ENCODE results near the gene CADPS. TPM values are rescaled to one million over a fixed set of nuclear protein-coding genes. Genes with fewer than 3 reads are reported as not detected.

CADPS gene
- total and polyA plus RNA-seq, 2 of the 4 experiments (the other 2 are of a cell fraction): not detected

GRCh38 chr3:62367763-62368195 lies 507.4 kb downstream of the CADPS start:
- intact Hi-C loops (cut with micrococcal nuclease): no loop called here
- Histone ChIP-seq H3K9me1 (ENCODE audit: insufficient read depth, low read length) (no peaks in the 10 kb centered on the region), H2BK5ac (ENCODE audit: low read depth, low read length, poor library complexity, severe bottlenecking) (no peak overlapping the region), H4K5ac (ENCODE audit: low read depth, low read length) (no peak overlapping the region), H4K91ac (ENCODE audit: insufficient read depth, low read depth, low read length) (no peak overlapping the region), H3K4me3 (ENCODE audit: insufficient read depth, low read depth, low read length) (no peak overlapping the region), H3K4me1 (ENCODE audit: control insufficient read depth, insufficient read depth, low read length) (no peaks in the 10 kb centered on the region), H3K79me1 (ENCODE audit: low read depth in 1 of 2, low read length in 2 of 2) (no peaks in the 10 kb centered on the region), H2BK120ac (ENCODE audit: low read depth, low read length) (no peak overlapping the region), H2AK9ac (replicated peaks; ENCODE audit: low read depth, low read length, poor library complexity) (no peak overlapping the region), H3K4ac (ENCODE audit: low read depth, low read length) (no peak overlapping the region), H2BK20ac (ENCODE audit: low read depth, low read length) (no peak overlapping the region), H3K23ac (ENCODE audit: low read depth, low read length) (no peak overlapping the region), H4K20me1 (ENCODE audit: insufficient read depth, low read length) (no peaks in the 10 kb centered on the region; the same call in 1 of the 2 replicates), H3K56ac (ENCODE audit: extremely low read depth, insufficient read depth, low read length) (no peak overlapping the region), H3K18ac (ENCODE audit: low read depth, low read length) (no peak overlapping the region), H3K9me3 (ENCODE audit: control insufficient read depth, insufficient read depth, low read length) (peaks cover 5% of the 10 kb centered on the region; the same call in 1 of the 2 replicates), H3K9ac (ENCODE audit: low read depth, low read length) (no peak overlapping the region), H3K36me3 (ENCODE audit: control insufficient read depth, insufficient read depth, low read length) (no peaks in the 10 kb centered on the region), H2BK15ac (ENCODE audit: low read depth, low read length) (no peak overlapping the region), H3K4me2 (ENCODE audit: low read depth, low read length) (no peak overlapping the region), H3K14ac (replicated peaks; ENCODE audit: low read depth, low read length) (no peak overlapping the region), H3K27me3 (ENCODE audit: control insufficient read depth, insufficient read depth, low read length) (peaks cover 71% of the 10 kb centered on the region), H2AK5ac (ENCODE audit: low read depth, low read length) (no peak overlapping the region), H2AFZ (replicated peaks; ENCODE audit: low read length, poor library complexity) (peak overlapping the region; percentile 41), H3K27ac (ENCODE audit: insufficient read depth, low read length) (no peak overlapping the region), H4K8ac (ENCODE audit: low read depth in 2 of 2, low read length in 2 of 2) (no peak overlapping the region)
- ATAC-seq (ENCODE audit: low read depth) (no peak), DNase-seq (no peak)
- in situ Hi-C loops (cut with MboI; ENCODE audit: low sequenced_read_pairs): no loop called here
- POLR2A ChIA-PET (ENCODE audit: unreplicated experiment): no interaction called here
- TF ChIP-seq RFX5 (IDR thresholded peaks at IDR 0.05; ENCODE audit: low read depth, low read length) (no peak), MXI1 (IDR thresholded peaks at IDR 0.05; ENCODE audit: borderline replicate concordance, low read depth, low read length) (no peak), SMC3 (IDR thresholded peaks at IDR 0.05; ENCODE audit: low read depth, low read length) (no peak), FOS (IDR thresholded peaks at IDR 0.05; ENCODE audit: low read depth, low read length) (no peak), POLR2A (IDR thresholded peaks at IDR 0.05; ENCODE audit: low read depth, low read length) (no peak), CHD1 (IDR thresholded peaks at IDR 0.05; ENCODE audit: low read depth, low read length) (no peak), CEBPB (IDR thresholded peaks at IDR 0.05; ENCODE audit: low read depth, low read length) (no peak), NFE2L2 (IDR thresholded peaks at IDR 0.05; ENCODE audit: low read depth, low read length) (no peak), RCOR1 (IDR thresholded peaks at IDR 0.05; ENCODE audit: insufficient replicate concordance, low read length) (no peak)
- TF ChIP-seq, protein P1, sequence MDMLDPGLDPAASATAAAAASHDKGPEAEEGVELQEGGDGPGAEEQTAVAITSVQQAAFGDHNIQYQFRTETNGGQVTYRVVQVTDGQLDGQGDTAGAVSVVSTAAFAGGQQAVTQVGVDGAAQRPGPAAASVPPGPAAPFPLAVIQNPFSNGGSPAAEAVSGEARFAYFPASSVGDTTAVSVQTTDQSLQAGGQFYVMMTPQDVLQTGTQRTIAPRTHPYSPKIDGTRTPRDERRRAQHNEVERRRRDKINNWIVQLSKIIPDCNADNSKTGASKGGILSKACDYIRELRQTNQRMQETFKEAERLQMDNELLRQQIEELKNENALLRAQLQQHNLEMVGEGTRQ (IDR thresholded peaks at IDR 0.05; ENCODE audit: low read depth, low read length): no peak
- 0% methylated on average over 6 of the region's 25 CpGs; no CpG with 5 or more reads in 1 of the 2 experiments for whole genome bisulfite sequencing, 2 experiments (ENCODE audit: extremely low coverage in 2 of 2, insufficient read length in 1 of 2)
- no TSS peak for BruUV-seq (replicated peaks)
- dilution Hi-C loops (cut with HindIII; ENCODE audit: low sequenced_read_pairs, unreplicated experiment): no loop called here
- CTCF ChIA-PET: no interaction called here
